ENCODE data around the gene EHF.

EHF gene

DNA sequence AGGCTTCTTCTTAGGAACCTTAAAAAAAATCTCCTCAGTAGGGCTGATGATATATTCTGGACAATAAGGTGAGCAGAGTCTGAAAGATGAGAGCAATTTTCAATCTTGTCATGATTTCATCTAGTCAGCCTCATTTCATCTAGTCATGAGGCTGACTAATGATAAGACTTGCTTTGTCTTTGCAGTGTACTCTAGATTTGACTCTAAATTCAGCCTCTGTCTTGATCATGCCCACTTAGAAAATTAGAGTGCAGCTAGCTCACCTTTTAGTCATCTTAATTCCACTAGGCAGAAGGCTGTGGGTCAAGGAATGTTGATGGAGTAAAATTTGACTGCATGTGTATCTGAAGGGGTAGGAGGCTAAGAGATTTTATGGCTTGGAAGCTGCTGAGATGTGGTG is 5.5 kb downstream of the EHF start:
- no peak for DNase-seq

GRCh38 chr11:34627197-34627596 is 6.3 kb downstream of the EHF start:
- DNase-seq = no peak

DNA sequence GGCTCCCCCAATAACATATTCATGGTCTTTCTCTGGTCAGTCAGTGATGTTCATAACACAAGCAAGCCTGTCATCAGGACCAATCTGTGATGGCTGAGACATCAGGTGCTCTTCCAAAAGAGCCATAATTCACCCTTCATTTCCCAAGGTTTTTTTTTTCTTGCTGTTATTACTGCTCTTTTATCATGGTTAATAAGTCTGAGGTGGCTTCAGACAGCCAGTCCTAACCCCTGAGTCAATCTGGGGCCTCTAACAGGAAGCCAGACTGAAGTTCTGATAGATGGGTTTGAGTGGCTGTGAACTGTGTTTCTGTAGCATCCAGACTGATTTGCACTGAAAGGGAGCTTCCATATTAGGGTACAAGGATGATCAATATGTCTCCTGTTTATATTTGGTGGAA is 8.8 kb downstream of the EHF start:
- DNase-seq = no peak

- no peak for DNase-seq
Observed at GRCh38 chr11:34630544-34630943, 9.7 kb downstream of the EHF start.

DNA sequence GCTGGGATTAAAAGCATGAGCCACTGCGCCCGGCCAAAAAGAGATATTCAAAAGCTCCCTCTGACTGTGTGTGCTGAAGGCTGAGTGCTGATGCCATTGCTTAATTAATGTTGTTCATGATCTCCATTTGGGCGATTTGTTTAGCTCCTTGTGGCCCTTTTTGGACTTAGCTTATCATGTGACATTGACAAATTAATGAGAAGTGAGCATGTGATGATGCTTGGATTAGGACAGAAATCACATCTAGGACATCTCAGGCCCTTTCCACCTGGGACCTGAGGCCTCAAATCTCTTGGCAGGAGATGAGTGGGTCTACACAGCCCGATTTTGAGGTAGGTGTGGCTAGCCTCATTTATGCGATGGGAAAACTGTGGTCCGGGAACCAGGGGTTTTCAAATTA is 10.4 kb downstream of the EHF start:
- no peak for DNase-seq

- DNase-seq = peak; percentile 62
Observed at GRCh38 chr11:34631737-34632104, 10.8 kb downstream of the EHF start.

GRCh38 chr11:34632105-34632791 is 11.4 kb downstream of the EHF start:
- peak; percentile 93 for DNase-seq

DNA sequence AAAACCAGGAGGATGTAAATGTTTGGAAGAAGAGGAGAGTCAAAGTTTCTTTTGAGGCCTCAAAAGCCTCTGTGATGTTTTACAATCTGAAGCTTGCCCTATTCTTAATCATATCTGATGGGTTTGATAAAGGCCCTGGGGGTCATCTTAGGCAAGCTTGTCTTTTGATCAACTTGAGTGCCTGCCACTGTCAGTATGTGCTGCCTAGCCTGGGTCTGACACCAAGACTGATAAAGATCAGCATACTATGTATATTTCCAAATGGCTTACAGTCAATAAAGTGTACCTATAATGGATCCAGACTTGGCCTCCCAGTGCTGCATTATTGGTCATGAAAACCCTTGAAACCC is 12.7 kb downstream of the EHF start:
- DNase-seq = no peak

DNA sequence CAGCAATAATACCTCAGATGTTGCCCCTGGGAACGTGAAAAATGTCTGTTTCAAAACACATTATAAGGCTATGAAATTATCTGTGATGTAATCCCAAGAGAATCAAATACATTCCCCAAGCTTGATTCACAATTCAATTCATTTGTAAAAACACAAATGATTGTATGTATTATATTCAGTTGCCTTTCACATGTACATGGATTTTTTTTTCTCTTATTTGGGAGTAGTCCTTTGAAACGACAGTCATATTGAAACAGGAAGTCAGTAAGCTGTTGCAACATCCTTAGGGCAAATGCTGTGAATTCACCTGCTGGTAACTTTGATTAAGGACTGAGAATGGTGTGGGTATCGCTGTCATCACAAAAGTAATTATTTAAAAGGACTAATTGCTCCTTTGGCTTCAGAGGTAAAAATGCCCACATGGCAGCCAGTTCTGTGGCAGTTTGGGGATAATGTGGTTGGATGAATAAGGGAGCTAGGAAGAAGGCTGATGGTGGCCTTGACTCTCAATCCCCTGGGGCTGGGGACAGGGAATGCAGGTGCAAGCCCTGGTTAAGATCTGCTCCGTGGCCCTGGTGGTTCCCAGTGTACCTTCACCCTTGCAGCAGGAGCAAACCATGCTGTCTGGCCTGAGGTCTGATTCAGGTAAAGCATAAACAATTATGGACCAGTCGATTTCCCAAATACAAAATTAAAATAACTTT is 13.2 kb downstream of the EHF start:
- DNase-seq = peak; percentile 18

- DNase-seq = no peak
Observed at GRCh38 chr11:34634694-34635062, 13.8 kb downstream of the EHF start.

DNA sequence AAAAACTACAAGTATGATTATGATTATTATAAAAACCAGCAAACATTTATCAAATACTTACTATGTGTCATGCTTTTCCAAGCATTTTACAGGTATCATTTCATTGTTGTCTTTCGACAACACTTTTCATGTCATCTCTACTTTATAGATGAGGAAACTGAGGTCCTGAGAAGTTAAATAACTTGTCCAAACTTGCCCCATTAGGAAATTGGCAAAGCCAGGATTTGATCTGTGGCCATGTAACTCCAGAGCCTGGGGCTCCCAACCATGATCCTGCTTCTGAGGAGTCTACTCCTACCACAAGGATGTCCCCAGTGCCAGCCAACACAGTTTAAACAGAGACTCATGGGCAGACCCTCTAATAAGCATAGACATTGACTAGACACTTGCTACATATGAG is 15.2 kb downstream of the EHF start:
- no peak for DNase-seq

DNA sequence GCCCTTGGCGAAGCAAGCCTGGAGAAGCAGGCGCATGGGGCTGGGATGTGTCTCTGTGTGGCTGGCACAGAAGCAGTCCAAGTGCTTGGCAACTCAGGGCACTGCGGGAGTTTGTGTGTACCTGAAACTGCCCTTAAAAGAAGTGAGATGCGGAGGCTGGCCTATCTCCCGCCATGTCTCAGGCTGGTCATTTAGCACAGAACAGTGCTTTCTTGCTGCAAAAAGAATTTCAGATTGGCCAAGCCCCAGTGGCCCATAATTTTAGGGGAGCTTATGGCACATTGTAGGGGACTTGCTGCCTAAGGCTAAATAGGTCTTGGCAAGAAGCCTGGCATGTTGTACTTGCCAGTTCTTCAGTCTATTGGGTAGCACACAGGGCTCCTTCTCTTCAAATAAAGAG is 16.4 kb downstream of the EHF start:
- no peak for DNase-seq

- DNase-seq = no peak
Observed at GRCh38 chr11:34638897-34639296, 18.0 kb downstream of the EHF start.

DNA sequence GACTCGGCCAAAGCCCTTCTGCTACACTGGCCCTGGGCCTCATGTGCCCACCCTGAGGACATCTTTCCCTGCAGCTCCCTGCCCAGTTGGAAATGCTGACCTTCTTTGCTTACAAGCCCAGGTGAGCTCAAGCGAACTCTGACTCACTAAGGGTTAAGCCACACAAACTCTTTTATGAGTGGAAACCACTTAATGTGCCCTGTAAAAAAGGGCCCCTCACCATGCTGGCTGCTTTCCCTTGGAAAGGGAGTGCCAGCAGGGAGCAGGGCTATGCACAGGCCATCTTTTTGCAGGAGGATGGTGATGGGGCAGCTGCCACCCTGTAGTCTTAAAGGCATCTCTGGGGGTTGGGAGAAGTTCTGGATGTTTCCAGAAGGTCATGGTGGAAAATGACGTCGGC is 18.7 kb downstream of the EHF start:
- no peak for DNase-seq

DNA sequence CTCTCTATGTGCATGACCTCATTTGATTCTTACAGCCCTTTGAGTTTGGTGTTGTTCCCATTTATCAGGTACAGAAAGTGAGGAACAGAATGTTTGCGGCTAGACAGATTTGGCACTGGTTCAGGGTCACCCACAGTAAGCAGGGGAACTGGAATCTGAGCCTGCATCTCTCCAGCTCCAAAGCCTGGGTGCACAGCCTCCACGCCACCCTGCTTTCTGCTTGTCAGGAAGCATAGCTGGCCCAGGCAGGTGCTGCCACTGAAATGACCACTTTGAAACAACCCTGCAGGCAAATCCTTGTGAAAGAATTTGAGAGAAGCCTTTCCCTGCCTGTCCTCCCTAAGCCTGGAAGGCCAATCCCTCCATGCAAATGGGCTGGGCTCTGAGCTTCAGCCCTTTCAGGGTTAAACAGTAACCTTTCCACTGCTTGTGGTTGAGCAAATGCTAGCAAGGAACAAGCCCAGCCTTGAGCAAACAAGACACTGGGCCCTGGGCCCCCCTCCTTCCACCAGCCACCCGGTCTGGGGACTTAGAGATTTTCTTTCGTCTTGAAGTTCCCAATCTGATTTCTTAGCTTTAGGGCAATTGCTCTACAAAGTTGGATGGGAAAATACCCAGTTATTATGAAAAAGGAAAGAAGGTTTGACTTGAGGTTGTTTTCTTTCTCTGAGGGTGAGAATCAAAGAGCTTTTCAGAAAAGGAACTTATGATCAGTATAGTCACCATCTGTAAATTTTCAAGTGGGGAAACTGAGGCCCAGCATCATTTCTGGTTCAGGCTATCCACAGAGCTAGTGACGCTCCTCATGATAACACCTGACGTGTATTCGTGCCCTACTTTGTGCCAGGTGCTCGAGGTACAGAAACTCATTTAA is 19.4 kb downstream of the EHF start:
- DNase-seq = no peak

GRCh38 chr11:34640924-34641275 is 20.0 kb downstream of the EHF start:
- DNase-seq = no peak

- no peak for DNase-seq
Observed at GRCh38 chr11:34641456-34641855, 20.6 kb downstream of the EHF start.

GRCh38 chr11:34642001-34642554 is 21.2 kb downstream of the EHF start:
- no peak for DNase-seq

- DNase-seq = no peak
Observed at GRCh38 chr11:34642873-34643272, 22.0 kb downstream of the EHF start.

GRCh38 chr11:34643311-34643710 is 22.4 kb downstream of the EHF start:
- DNase-seq = no peak

- DNase-seq = no peak
Observed at GRCh38 chr11:34643846-34644245, 23.0 kb downstream of the EHF start.

GRCh38 chr11:34644669-34645406 is 23.9 kb downstream of the EHF start:
- no peak for DNase-seq

DNA sequence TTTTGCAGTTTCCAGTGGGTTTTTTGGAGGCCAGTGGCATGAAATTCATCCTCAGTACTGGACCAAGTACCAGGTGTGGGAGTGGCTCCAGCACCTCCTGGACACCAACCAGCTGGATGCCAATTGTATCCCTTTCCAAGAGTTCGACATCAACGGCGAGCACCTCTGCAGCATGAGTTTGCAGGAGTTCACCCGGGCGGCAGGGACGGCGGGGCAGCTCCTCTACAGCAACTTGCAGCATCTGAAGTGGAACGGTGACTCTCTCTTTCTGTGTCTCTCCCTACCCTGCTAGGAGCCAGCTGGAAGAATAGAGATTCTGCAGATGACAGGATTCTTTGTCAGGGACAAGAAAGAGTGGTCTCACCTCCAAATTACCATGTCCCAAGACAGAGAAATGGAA is 25.5 kb downstream of the EHF start:
- no peak for DNase-seq
